HEK293 (cell line): Measurements from ENCODE around the gene UGGT1.

Experiments used
- YY1 ChIP-seq: fragments of 450-650 bp; formaldehyde crosslinking; IDR thresholded peaks from 2 replicates; pipeline ENCODE4 v1.5.1; 2018; ENCODE audit warnings: missing biosample characterization, missing genetic modification characterization
- ZBTB48 ChIP-seq: fragments of 450-650 bp; formaldehyde crosslinking; IDR thresholded peaks from 2 replicates; pipeline ENCODE4 v1.5.1; 2016; ENCODE audit warnings: missing biosample characterization, missing genetic modification characterization
- ZFP37 ChIP-seq: fragments of 450-650 bp; formaldehyde crosslinking; IDR thresholded peaks from 2 replicates; pipeline ENCODE4 v1.5.1; 2016; ENCODE audit warnings: missing biosample characterization, missing genetic modification characterization
- ZNF184 ChIP-seq: fragments of 450-650 bp; IDR thresholded peaks from 2 replicates; pipeline ENCODE4 v1.5.1; 2018; ENCODE audit warnings: missing biosample characterization, mild to moderate bottlenecking, missing genetic modification characterization
- ZNF350 ChIP-seq: fragments of 450-650 bp; formaldehyde crosslinking; IDR thresholded peaks from 2 replicates; pipeline ENCODE4 v1.5.0; 2017; ENCODE audit warnings: missing biosample characterization, mild to moderate bottlenecking, missing genetic modification characterization
- ZNF529 ChIP-seq: fragments of 450-650 bp; formaldehyde crosslinking; IDR thresholded peaks from 2 replicates; pipeline ENCODE4 v1.5.1; 2017; ENCODE audit warnings: missing genetic modification characterization, missing biosample characterization; ENCODE audit not compliant: insufficient replicate concordance
- TF ChIP-seq, protein P1 (sequence below): fragments of 450-650 bp; formaldehyde crosslinking; IDR thresholded peaks from 2 replicates; pipeline ENCODE4 v1.5.1; 2016; ENCODE audit warnings: missing biosample characterization, missing genetic modification characterization
- TF ChIP-seq, protein P2 (sequence below): fragments of 450-650 bp; formaldehyde crosslinking; IDR thresholded peaks from 2 replicates; pipeline ENCODE4 v1.5.1; 2016; ENCODE audit warnings: missing biosample characterization, missing genetic modification characterization
- TF ChIP-seq, protein P3 (sequence below): fragments of 450-650 bp; formaldehyde crosslinking; IDR thresholded peaks from 2 replicates; pipeline ENCODE4 v1.5.1; 2016; ENCODE audit warnings: missing biosample characterization, missing genetic modification characterization, low read depth
- TF ChIP-seq, protein P4 (sequence below): sonication (generic); formaldehyde crosslinking; IDR thresholded peaks from 2 replicates; pipeline ENCODE4 v1.8.1; 2022; ENCODE audit warnings: mild to moderate bottlenecking, moderate library complexity, missing genetic modification reagents

DNA sequence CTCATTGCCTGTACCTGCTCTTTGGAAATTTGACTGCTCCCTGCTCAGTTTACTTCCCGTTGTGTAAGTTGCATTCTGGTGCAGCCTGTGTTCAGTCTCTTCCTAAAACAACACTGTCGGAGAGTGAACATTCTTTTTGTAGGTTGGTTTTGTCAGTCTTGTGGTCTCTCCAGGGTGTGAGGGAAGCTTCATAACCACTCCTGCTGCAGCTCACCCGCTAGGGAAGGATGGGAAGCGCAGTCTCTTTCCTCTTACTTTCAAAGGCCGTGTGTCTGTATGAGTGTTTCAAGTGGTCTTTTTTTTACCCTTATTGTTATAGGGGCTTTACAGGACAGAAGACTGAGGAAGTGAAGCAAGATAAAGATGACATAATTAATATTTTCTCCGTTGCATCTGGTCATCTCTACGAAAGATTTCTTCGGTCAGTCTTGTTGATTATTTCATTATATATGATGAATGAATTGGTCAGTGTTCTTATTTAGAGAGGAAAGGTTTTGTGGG is 87.2 kb downstream of the UGGT1 start:
- TF ChIP-seq, protein P1, sequence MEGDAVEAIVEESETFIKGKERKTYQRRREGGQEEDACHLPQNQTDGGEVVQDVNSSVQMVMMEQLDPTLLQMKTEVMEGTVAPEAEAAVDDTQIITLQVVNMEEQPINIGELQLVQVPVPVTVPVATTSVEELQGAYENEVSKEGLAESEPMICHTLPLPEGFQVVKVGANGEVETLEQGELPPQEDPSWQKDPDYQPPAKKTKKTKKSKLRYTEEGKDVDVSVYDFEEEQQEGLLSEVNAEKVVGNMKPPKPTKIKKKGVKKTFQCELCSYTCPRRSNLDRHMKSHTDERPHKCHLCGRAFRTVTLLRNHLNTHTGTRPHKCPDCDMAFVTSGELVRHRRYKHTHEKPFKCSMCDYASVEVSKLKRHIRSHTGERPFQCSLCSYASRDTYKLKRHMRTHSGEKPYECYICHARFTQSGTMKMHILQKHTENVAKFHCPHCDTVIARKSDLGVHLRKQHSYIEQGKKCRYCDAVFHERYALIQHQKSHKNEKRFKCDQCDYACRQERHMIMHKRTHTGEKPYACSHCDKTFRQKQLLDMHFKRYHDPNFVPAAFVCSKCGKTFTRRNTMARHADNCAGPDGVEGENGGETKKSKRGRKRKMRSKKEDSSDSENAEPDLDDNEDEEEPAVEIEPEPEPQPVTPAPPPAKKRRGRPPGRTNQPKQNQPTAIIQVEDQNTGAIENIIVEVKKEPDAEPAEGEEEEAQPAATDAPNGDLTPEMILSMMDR (tag by site-specific recombination), result no peak
- TF ChIP-seq ZNF184, result no peak
- TF ChIP-seq, protein P2, sequence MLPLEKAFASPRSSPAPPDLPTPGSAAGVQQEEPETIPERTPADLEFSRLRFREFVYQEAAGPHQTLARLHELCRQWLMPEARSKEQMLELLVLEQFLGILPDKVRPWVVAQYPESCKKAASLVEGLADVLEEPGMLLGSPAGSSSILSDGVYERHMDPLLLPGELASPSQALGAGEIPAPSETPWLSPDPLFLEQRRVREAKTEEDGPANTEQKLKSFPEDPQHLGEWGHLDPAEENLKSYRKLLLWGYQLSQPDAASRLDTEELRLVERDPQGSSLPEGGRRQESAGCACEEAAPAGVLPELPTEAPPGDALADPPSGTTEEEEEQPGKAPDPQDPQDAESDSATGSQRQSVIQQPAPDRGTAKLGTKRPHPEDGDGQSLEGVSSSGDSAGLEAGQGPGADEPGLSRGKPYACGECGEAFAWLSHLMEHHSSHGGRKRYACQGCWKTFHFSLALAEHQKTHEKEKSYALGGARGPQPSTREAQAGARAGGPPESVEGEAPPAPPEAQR (tag by site-specific recombination), result no peak
- TF ChIP-seq ZFP37 (tag by site-specific recombination), result no peak
- no peak for TF ChIP-seq ZBTB48 (tag by site-specific recombination)
- TF ChIP-seq, protein P3, sequence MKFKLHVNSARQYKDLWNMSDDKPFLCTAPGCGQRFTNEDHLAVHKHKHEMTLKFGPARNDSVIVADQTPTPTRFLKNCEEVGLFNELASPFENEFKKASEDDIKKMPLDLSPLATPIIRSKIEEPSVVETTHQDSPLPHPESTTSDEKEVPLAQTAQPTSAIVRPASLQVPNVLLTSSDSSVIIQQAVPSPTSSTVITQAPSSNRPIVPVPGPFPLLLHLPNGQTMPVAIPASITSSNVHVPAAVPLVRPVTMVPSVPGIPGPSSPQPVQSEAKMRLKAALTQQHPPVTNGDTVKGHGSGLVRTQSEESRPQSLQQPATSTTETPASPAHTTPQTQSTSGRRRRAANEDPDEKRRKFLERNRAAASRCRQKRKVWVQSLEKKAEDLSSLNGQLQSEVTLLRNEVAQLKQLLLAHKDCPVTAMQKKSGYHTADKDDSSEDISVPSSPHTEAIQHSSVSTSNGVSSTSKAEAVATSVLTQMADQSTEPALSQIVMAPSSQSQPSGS, result no peak
- TF ChIP-seq, protein P4, sequence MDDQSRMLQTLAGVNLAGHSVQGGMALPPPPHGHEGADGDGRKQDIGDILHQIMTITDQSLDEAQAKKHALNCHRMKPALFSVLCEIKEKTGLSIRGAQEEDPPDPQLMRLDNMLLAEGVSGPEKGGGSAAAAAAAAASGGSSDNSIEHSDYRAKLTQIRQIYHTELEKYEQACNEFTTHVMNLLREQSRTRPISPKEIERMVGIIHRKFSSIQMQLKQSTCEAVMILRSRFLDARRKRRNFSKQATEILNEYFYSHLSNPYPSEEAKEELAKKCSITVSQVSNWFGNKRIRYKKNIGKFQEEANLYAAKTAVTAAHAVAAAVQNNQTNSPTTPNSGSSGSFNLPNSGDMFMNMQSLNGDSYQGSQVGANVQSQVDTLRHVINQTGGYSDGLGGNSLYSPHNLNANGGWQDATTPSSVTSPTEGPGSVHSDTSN (CRISPR knock-in tag), result no peak
- no peak for TF ChIP-seq ZNF529 (tag by site-specific recombination)
- TF ChIP-seq YY1 (tag by site-specific recombination), result no peak
- no peak for TF ChIP-seq ZNF350 (tag by site-specific recombination)
